ENCODE measurements around the gene SMAP2. TPM values are rescaled to one million over a fixed set of nuclear protein-coding genes. Genes with fewer than 3 reads are reported as not detected.
"Not testable (repeated sequence)": the region's sequence is repeated elsewhere in the genome, so short reads cannot be mapped to it uniquely, and the experiment has no call there.

Gene SMAP2
- total RNA-seq, 1 donor from 2014 or later: 8.8 TPM

DNA sequence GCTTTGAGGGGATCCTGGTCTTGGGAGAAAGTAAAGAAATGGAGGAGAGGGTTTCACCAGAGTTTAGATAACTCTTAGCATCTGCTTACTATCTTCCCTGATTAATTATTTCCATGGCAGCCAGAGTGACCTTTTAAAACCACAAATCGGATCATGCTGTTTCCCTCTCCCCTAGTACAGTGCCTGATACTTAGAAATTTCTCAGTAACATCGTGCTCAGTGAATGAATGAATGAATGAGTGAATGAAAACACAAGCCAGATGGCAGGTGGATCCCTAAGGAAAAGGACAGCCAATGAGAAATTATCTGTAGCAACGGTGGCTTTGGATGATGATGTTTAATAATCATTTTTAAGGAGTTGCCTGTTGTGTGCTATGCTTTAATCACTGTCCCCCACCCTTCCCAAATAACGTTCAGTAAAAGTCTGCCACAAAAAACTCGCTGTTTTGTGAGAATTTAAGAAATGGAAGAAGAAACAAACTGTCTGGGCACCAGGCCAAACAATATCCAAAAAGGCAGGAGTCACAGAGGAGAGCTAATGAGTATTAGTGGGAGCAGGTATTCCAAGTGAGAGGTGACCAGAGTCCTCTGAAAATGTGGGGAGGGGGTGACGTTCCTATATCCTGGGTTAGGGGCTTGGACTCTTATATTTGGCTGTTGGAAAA is 737 bp upstream of the SMAP2 start:
- no peak for DNase-seq

DNA sequence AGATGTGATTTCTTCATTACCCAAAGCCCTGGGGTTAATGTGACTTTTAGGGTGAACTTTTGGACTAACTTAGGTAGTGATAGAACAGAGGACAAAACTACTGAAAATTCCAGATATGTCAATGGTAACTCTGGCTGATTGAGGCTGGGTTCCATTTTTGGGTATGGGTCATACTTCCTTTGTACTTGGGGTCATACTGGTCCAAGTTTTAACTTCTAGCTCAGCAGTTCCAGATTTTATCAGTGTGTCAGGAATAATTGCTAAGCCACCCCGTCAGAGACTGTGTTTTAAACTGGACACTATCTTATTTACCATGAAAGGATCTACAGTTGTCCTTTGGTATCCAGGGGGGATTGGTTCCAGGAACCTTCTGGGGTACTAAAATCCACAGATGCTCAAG is 4.0 kb downstream of the SMAP2 start:
- no peak for DNase-seq

DNA sequence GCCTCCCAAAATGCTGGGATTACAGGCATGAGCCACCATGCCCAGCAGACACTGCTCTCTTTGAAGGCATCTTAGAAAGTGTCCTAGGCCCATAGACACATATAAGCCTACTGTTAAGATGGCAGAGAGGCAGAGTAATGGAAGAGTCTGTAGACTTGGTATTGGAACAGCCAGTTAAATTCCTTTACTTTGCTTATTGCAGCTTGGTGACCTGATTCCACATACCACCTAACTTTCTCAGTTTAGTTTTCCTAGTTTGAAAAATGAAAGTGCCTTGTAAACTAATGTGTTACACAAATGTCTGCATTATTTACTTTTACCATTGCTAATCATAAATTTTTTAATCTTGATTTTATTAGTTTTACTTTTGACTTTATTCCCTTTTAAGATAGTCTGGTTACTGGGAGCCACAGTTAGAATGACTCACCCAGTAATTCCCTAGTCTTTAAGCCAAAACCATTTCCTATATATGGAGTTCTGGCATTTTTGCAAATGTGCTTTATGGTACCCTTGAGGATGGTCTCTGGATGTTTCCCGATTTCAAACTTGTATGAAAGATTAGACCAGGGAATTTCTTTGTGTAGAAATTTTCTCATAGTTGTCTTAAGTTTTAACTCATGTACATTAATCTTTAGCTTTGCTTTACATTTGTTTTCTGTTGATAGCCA is 6.4 kb downstream of the SMAP2 start:
- no peak for DNase-seq

DNA sequence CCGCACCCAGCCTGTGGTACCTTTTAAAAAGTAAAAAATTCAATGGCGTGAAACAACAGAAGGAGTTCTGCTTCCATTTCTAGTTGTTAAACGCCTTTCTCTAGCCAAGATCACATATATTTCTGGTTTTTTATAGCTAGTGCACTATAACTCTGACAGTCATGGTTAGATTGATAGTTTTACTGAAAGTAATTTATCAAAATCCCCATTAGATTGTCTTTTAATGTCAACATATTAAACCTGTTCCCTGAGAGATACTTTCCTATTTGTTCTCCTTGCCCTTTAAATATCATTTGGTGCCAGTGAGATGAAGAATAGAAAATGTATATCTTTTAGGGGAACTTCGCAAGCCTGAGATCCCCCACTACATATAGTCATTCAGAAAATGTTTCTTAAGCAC is 7.3 kb downstream of the SMAP2 start:
- DNase-seq: no peak

DNA sequence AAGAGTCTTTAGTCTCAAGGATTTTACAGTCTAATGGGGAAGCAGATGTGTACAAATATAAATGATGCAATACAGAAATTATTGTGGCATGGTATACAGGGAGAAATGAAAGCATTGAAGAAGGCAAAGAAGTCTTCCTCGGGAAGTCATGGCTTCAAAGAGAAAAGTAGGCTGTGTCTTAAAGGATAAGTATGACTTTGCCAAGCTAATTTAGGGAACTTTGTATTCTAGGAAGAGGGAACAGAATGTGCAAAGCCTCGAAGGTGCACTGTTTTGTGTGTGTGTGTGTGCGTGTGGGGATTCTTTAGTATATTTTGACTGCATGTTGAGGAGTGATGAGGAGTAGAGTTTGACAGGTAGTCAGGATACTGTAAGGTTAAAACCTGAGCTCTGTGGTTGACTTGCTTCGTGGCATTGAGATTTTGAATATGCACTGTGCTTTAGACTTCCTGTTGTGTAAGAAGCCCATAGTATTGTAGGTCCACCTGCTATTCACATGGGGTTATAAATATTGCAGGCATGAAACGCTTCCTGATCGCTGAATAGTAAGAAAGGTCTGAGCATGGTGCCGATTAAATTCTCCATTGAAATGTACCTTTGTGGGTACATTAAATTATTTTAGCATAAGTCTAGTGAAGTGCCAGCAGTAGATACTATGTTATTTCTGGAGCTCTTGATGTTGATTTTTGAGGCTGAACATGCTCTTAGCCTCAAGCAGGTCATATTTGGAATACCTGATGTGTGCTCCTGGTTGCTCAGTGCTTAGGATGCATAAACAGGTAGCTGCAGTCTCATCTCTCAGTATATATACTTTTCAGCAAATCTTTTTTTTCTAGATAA is 8.0 kb downstream of the SMAP2 start:
- DNase-seq: no peak

DNA sequence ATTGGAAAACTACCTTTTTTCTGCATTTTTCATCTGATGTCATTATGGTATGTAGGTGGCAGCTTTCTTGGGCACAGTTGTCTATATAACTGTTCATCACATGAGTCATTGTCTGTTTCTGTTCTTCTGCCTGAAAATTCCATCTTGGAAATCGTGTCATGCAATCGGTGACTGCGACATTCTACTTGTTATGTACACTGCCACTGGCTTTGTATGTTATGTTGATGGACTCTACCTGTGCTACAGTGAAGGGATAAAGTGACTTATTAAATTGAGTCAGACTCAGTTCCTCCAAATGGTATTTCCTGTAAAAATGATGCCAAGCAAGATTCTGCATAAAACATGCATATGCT is 8.6 kb downstream of the SMAP2 start:
- no peak for DNase-seq

DNA sequence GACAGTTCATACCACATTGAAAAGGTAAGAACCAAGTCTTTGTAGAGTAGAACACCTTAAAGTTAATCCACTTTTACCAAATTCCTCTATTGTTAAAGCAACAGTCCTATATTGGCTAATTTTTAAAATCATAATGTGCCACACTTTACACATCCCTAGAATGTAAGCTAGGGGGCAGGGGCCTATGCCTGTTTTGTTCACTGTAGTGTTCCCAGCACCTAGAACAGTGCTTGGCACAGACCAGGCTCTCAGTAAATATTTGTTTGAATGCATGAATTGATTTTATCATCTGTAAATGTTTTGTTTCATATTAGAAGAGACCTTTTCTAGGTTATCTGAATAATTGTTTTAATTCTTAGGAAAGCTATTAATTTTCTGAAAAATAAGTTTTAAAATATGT is 9.1 kb downstream of the SMAP2 start:
- DNase-seq: no peak

DNA sequence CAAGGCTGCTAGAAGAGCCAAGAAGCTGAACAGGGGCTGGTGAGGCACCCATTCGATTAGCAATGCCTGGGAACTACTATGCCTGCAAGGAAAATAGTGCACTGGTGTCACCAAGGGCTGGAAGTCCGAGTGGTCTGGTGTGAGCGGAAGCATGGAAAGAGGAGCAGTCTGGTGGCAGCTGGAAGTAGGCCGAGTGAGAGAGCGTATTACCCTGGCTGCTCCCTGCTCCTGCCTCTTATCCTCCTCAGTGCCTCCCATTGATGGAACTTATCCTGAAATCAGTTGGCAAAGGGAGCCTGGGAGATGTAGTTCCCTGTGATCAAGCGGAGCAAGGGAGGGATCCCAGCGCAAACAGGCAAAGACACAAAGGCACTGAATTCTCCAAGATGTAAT is 9.6 kb downstream of the SMAP2 start:
- no peak for DNase-seq

DNA sequence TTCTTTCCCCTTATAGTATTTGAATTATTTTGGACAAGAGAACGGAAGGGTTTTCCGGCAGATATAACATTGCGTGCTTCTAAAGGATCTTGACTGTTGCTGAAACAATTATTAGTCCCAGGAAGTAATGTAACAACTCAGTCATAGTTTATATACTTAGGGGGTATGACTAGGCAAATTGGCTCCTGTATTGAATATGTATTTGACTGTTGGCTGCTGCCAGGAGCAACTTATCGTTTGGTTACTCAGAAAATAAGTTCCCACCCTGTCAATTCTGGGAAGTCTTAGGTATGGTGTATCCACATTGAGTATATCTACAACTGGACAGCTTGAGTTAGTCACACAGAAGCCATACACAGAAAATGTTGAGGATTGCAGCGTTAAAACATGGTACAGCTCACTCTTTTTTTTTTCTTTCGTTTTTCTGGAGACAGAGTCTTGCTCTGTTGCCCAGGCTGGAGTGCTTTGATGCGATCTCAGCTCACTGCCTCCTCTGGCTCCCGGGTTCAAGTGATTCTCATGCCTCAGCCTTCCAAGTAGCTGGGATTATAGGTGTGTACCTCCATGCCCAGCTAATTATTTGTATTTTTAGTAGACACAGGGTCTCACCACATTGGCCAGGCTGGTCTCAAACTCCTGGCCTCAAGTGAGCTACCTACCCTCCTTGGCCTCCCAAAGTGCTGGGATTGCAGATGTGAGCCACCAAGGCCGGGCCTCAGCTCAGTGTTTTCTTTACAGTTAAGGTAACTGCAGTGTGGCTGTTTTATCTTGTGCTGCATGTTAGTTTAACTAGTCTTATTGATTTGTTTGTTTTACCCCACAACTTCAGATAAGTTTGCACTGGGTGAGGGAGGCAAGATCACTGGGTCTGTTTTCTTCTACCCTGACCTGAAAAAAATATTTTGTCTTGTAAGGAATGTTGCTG is 10.2 kb downstream of the SMAP2 start:
- DNase-seq: no peak

DNA sequence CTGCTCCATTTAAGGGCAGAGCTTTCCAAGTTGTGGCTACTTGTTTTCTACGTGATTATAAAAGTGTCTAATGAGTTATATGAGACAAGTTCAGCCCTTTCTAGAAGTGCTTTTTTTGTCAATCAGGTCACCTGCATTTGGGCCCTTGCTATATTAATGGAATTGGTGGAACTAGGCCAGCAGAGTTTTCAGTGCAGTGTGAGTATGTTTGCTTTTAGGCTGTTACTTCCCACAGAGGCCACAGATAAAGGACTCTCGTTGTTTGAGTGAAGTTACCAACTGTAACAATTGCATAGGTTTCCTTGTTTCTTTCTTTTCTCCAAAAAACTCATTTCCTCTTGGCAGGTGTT is 10.9 kb downstream of the SMAP2 start:
- DNase-seq: no peak

DNA sequence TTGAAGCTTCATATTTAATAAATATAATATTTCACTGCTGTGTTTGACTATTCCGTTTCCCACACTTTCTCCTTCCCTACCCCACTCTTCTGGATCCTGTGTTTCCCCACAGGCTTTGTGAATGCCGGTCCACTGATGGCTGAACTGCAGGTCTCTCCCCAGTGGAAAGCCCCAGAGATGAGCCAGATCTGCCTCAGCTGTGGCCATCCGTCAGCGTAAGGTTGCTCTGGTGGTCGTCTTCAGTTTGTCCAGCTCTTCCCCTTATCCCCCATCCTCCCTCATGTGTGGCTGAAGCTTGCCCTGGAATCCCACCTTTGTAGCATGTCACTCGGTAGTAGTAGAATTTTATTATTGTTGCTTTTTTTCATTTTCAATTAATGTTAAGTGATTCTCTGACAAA is 11.4 kb downstream of the SMAP2 start:
- peak; percentile 32 for DNase-seq

DNA sequence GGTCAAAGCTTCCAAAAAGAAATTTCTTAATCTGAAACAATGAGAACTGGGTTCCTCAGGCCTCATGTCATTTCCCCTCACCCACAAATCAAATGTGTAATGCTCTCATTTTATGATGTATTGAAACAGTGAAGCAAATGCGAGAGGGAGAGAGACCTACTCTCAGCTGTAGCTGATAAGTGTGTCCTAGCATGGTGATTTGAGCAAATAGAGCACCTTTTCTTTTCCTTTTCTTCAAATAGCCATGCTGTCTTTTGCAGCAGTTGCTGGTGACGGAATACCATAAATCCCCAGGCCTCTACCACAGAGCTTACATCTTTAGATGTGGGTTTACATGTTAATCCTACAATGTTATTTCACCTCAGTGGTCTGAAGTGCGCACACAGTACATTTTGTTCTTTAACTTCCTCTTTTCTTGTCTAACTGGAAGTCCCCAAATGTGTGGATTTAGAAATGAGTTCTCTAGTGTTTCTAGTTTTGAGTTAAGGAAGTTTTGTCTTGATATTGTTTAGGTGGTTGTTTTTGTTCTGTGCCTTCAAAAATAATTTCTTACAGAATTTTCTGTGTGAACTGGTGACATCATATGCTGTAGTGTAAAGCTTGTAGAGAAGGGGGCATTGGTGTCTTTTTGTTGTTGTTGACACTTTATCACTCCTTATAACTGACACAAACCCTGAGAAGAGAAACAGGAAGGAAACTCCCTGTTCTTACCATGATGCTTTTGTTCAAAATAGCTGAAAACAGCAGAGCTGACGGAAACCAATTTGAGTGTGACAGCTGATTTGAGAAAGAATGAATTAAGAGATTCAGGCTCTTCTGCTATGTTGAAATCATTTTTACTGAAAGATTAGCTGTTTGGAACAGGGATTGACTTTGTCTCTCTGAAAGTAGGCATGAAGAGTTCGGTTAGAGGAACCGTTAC is 12.2 kb downstream of the SMAP2 start:
- DNase-seq: peak; percentile 58

DNA sequence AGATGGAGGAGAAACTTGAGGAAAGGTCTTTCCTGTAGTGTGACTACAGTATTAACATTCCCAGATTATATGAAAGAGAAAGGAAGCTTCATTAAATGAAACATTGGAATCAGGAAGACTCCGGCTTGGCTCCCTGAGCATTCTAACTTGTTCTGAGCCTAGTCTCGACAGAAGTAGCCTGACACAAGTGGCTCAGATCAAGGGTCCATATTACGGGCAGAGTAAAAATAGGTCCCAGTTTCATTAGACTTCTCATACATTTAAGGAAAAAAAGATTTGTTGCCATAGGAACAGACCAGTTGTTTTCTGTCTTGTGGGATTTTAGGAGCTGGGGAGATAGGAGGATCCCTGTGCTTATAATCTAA is 12.8 kb downstream of the SMAP2 start:
- DNase-seq: no peak

DNA sequence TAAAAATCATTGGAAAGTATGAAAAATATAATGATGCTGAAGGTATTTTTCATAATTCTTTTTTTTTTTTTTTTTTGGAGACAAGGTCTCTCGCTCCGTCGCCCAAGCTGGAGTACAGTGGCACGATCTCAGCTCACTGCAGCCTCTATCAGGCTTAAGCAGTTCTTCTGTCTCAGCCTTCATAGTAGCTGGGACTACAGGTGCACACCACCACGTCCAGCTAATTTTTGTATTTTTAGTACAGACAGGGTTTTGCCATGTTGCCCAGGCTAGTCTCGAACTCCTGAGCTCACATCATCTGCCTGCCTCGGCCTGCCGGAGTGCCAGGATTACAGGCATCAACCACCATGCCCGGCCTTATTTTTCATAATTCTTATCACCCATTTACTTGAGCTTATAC is 13.3 kb downstream of the SMAP2 start:
- no peak for DNase-seq

DNA sequence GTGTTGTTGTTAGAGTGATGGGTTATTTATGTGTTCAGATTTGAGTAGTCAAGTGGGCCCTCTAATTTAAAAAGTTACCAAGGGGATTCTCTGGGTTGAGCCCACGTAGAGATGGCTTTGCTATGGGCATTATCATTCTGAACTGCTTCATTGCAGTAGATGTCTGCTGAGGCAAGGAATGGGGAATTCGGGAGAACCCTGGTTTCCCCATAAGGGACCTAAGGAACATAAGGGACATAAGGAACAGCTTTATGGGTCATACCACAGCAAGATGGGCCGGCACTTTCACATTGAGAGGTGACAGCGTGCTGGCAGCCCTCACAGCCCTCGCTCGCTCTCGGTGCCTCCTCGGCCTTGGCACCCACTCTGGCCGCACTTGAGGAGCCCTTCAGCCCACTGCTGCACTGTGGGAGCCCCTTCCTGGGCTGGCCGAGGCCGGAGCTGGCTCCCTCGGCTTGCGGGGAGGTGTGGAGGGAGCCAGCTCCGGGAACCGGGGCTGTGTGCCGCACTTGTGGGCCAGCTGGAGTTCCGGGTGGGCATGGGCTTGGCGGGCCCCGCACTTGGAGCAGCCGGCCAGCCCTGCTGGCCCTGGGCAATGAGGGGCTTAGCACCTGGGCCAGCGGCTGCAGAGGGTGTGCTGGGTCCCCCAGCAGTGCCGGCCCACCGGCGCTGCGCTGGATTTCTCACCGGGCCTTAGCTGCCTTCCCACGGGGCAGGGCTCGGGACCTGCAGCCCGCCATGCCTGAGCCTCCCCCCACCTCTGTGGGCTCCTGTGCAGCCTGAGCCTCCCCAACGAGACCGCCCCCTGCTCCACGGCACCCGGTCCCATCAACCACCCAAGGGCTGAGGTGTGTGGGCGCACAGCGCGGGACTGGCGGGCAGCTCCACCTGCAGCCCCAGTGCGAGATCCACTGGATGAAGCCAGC is 14.1 kb downstream of the SMAP2 start:
- DNase-seq: not testable (repeated sequence)

DNA sequence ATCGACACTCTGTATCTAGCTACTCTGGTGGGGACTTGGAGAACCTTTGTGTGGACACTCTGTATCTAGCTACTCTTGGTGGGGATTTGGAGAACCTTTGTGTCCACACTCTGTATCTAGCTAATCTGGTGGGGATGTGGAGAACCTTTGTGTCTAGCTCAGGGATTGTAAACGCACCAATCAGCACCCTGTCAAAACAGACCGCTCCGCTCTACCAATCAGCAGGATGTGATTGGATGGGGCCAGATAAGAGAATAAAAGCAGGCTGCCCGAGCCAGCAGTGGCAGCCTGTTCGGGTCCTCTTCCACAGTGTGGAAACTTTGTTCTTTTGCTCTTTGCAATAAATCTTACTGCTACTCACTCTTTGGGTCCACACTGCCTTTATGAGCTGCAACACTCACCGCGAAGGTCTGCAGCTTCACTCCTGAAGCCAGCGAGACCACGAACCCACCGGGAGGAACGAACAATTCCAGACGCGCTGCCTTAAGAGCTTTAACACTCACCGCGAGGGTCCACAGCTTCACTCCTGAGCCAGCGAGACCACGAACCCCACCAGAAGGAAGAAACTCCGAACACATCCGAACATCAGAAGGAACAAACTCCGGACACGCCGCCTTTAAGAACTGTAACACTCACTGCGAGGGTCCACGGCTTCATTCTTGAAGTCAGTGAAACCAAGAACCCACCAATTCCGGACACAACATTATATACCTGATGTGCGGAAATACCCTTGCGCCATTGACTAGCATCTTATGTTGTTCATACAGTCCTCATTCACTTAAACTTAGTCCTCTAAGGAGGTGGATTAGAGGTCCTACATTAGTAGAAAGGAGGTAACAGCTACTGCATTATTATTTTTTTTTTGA is 15.2 kb downstream of the SMAP2 start:
- not testable (repeated sequence) for DNase-seq

DNA sequence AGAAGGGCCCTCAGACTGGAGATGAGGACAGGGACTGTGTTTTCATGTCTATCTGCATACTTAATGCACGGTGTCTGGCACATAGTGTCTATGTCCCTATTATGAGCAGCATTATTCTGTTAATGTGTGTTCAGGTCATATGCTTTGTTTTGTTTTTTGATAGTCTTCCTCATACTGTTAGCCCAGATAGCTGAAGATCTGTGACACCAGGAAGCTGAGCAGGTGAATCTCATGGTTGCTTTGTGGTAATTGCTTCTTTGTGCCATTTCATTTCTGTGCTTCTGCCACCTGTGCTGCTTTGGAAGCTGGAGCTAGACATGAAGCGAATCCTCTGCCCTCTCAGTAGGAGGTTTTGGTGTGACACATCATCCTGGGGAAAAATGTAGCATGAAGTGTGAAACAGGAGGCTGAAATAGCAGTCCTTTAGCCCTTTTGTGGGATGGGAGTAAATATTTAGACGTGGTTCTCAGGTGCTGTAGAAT is 15.8 kb downstream of the SMAP2 start:
- no peak for DNase-seq

DNA sequence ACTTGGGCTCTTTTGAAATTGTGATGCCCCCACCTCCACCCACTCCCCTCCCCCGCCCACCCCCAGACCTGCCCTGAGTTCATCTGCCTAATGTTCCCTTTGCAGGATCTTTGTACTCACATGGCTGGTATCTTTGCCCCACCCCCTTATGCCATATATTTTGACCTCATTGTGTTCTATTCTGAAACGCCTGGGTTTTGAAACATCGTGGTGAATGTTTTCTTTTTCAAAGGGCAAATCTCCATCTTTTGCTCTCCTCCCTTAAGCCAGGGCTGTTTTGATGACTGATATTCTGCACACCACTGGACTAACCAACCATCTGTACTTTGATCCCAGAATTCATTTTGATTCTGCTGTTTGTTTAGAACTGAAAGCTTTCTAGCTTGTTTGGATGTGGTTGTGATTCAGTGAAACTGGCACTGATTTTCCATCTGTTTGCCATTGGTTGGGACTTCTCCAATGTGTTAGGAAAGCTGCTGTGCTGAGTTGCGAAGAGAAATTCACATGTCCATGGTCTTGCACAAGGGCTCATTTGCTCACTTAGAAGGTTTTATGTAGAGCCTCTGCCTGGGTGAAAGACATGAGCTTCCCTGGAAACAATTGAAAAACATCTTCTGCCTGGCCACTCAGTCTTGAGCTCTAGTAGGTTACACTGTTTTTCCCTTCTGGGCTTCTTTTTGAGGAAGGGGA is 16.5 kb downstream of the SMAP2 start:
- no peak for DNase-seq

DNA sequence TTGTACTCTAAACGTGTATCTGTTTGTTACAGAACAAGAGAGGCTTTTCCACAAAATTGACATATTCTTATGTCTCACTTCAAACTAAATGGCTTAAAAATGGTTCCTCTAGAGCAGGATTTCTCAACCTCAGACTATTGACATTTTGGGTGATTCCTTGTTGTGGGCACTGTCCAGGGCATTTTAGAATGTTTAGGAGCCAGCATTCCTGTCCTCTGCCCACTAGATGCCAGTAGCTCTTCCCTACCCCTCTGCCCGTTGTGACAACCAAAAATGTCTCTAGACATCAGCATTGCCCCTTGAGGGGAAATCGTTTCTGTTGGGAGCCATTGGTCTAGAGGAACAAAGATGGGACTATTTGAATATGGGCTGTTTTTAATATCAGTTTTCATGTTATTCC is 17.3 kb downstream of the SMAP2 start:
- DNase-seq: no peak
